ENCODE measurements around the gene IFI35. TPM values are rescaled to one million over a fixed set of nuclear protein-coding genes. Genes with fewer than 3 reads are reported as not detected.

IFI35 gene
- total RNA-seq, 3 donors from 2014 or later: 16.2 to 42.3 (median 31.0) TPM

- no peaks in the 10 kb centered on the region for H3K36me3 ChIP-seq
- H3K27ac ChIP-seq: no peak overlapping the region
- intact Hi-C loops (cut with DNase I; ENCODE audit: low total_unique reads): no loop called here
- H3K4me1 ChIP-seq: no peaks in the 10 kb centered on the region
- no peaks in the 10 kb centered on the region for H3K27me3 ChIP-seq
- H3K9me3 ChIP-seq: no peaks in the 10 kb centered on the region
- TF ChIP-seq POLR2A (IDR thresholded peaks at IDR 0.05): no peak
- no peak for DNase-seq (ENCODE audit: low spot score in 2 of 2)
- no peak overlapping the region for H3K4me3 ChIP-seq
These were observed 56.5 kb downstream of the IFI35 start for GRCh38 chr17:43062984-43063638.

Other genes starting within 250 kb of the IFI35 start
- gene RAMP2, start 245.6 kb upstream of the IFI35 start, total RNA-seq: 100 to 1,000 TPM in 1 of 3 donors, 10 to 100 TPM in 2; 17.9 to 245 (median 29.5) TPM
- 10 to 100 TPM; 53.4 to 70.4 (median 61.9) TPM for gene VPS25, start 233.3 kb upstream of the IFI35 start, total RNA-seq
- 1 to 10 TPM in 1 of 3 donors, under 1 TPM in 2; 0.16 to 4.1 (median 0.66) TPM for gene WNK4, start 226.2 kb upstream of the IFI35 start, total RNA-seq
- gene COA3, start 208.1 kb upstream of the IFI35 start, total RNA-seq: 10 to 100 TPM; 52.6 to 74.1 (median 72.8) TPM
- gene CNTD1, start 207.9 kb upstream of the IFI35 start, total RNA-seq: under 1 TPM in 1 of 3 donors, not detected in 2; 0.59 TPM
- 100 to 1,000 TPM in 1 of 3 donors, 10 to 100 TPM in 2; 88.5 to 139 (median 89.0) TPM for gene BECN1, start 182.5 kb upstream of the IFI35 start, total RNA-seq
- 10 to 100 TPM; 59.3 to 74.7 (median 73.9) TPM for gene PSME3, start 173.4 kb upstream of the IFI35 start, total RNA-seq
- gene AOC2, start 162.2 kb upstream of the IFI35 start, total RNA-seq: 10 to 100 TPM in 1 of 3 donors, 1 to 10 TPM in 2; 1.8 to 11.8 (median 2.3) TPM
- gene AOC3, start 155.6 kb upstream of the IFI35 start, total RNA-seq: 100 to 1,000 TPM in 1 of 3 donors, 10 to 100 TPM in 2; 16.2 to 247 (median 25.6) TPM
- gene G6PC1, start 106.0 kb upstream of the IFI35 start, total RNA-seq: not detected
- 10 to 100 TPM; 25.3 to 34.7 (median 26.5) TPM for gene AARSD1, start 42.3 kb upstream of the IFI35 start, total RNA-seq
- gene PTGES3L, start 26.7 kb upstream of the IFI35 start, total RNA-seq: under 1 TPM in 2 of 3 donors, not detected in 1; 0.44 to 0.66 TPM
- gene RUNDC1, start 26.2 kb upstream of the IFI35 start, total RNA-seq: 10 to 100 TPM in 2 of 3 donors, 1 to 10 TPM in 1; 8.6 to 25.8 (median 22.3) TPM
- gene RPL27, start 8.4 kb upstream of the IFI35 start, total RNA-seq: 1,000 to 10,000 TPM; 1,150 to 3,519 (median 1,958) TPM
- gene VAT1, start 15.6 kb downstream of the IFI35 start, total RNA-seq: 100 to 1,000 TPM; 125 to 402 (median 173) TPM
- gene RND2, start 18.4 kb downstream of the IFI35 start, total RNA-seq: 1 to 10 TPM in 2 of 3 donors, under 1 TPM in 1; 0.16 to 2.0 (median 1.3) TPM
- gene BRCA1, start 118.6 kb downstream of the IFI35 start, total RNA-seq: 1 to 10 TPM; 5.2 to 8.9 (median 7.4) TPM
- gene NBR1, start 164.4 kb downstream of the IFI35 start, total RNA-seq: 100 to 1,000 TPM in 1 of 3 donors, 10 to 100 TPM in 2; 90.1 to 131 (median 92.1) TPM
- 1 to 10 TPM; 5.9 to 9.1 (median 7.9) TPM for gene TMEM106A, start 205.1 kb downstream of the IFI35 start, total RNA-seq
- gene CCDC200, start 221.8 kb downstream of the IFI35 start, total RNA-seq: not detected
- gene RNU2-1, start 227.2 kb downstream of the IFI35 start, total RNA-seq: not detected